Measurements from ENCODE around the gene REEP1.

REEP1 gene

GRCh38 chr2:86308984-86309695 is 28.3 kb downstream of the REEP1 start:
- TF ChIP-seq ZFX (IDR thresholded peaks at IDR 0.05; ENCODE audit: borderline replicate concordance) (no peak), CTCF (IDR thresholded peaks at IDR 0.05) (no peak)
- no peak overlapping the region for H3K27ac ChIP-seq

- no peak overlapping the region for H3K27ac ChIP-seq
- TF ChIP-seq ZFX (IDR thresholded peaks at IDR 0.05; ENCODE audit: borderline replicate concordance) (no peak), CTCF (IDR thresholded peaks at IDR 0.05) (no peak)
These were observed 29.1 kb downstream of the REEP1 start for GRCh38 chr2:86308356-86308755.

- TF ChIP-seq CTCF (IDR thresholded peaks at IDR 0.05) (no peak), ZFX (IDR thresholded peaks at IDR 0.05; ENCODE audit: borderline replicate concordance) (no peak)
- H3K27ac ChIP-seq: no peak overlapping the region
These were observed 30.0 kb downstream of the REEP1 start for GRCh38 chr2:86307431-86307830.

GRCh38 chr2:86305915-86306254 is 31.5 kb downstream of the REEP1 start:
- H3K27ac ChIP-seq: no peak overlapping the region
- no peak for TF ChIP-seq CTCF (IDR thresholded peaks at IDR 0.05)
- no peak for TF ChIP-seq ZFX (IDR thresholded peaks at IDR 0.05; ENCODE audit: borderline replicate concordance)

GRCh38 chr2:86305195-86305914 is 32.1 kb downstream of the REEP1 start:
- TF ChIP-seq ZFX (IDR thresholded peaks at IDR 0.05; ENCODE audit: borderline replicate concordance): no peak
- no peak overlapping the region for H3K27ac ChIP-seq

- H3K27ac ChIP-seq: no peak overlapping the region
- TF ChIP-seq ZFX (IDR thresholded peaks at IDR 0.05; ENCODE audit: borderline replicate concordance) (no peak), CTCF (IDR thresholded peaks at IDR 0.05) (no peak)
These were observed 33.0 kb downstream of the REEP1 start for GRCh38 chr2:86304416-86304815.

GRCh38 chr2:86302320-86302719 is 35.1 kb downstream of the REEP1 start:
- no peak overlapping the region for H3K27ac ChIP-seq
- TF ChIP-seq CTCF (IDR thresholded peaks at IDR 0.05): no peak
- TF ChIP-seq ZFX (IDR thresholded peaks at IDR 0.05; ENCODE audit: borderline replicate concordance): no peak
